ENCODE measurements around the gene KRT36.

Gene KRT36

GRCh38 chr17:41500131-41500911, 10.6 kb upstream of the KRT36 start:
- DNase-seq: no peak

GRCh38 chr17:41499714-41500113, 10.0 kb upstream of the KRT36 start:
- DNase-seq: no peak

- no peak for DNase-seq
These were observed 8.6 kb upstream of the KRT36 start for GRCh38 chr17:41498276-41498675.

- no peak for DNase-seq
These were observed 7.2 kb upstream of the KRT36 start for GRCh38 chr17:41496803-41497484.

GRCh38 chr17:41494524-41494923, 4.8 kb upstream of the KRT36 start:
- DNase-seq: no peak

- peak; percentile 47 for DNase-seq
These were observed 3.1 kb upstream of the KRT36 start for GRCh38 chr17:41492771-41493170.

GRCh38 chr17:41492351-41492750, 2.6 kb upstream of the KRT36 start:
- no peak for DNase-seq

- no peak for DNase-seq
These were observed 1.8 kb upstream of the KRT36 start for GRCh38 chr17:41491476-41491875.

- no peak for DNase-seq
These were observed 585 bp upstream of the KRT36 start for GRCh38 chr17:41490000-41490990.

- peak; percentile 28 for DNase-seq
These were observed 2.7 kb downstream of the KRT36 start for GRCh38 chr17:41486809-41487530.

- no peak for DNase-seq
These were observed 3.4 kb downstream of the KRT36 start for GRCh38 chr17:41486316-41486715.

- no peak for DNase-seq
These were observed 4.5 kb downstream of the KRT36 start for GRCh38 chr17:41484920-41485904.

GRCh38 chr17:41483991-41484826, 5.5 kb downstream of the KRT36 start:
- no peak for DNase-seq

- no peak for DNase-seq
These were observed 6.2 kb downstream of the KRT36 start for GRCh38 chr17:41483531-41483930.

GRCh38 chr17:41481036-41481435, 8.7 kb downstream of the KRT36 start, which contains the start of gene KRT35:
Gene KRT35 (minus strand): TSS chr17:41481151. CDS start chr17:41481097, 54 bp downstream.
- peak; percentile 3 for DNase-seq

- peak; percentile 8 for DNase-seq
These were observed 9.1 kb downstream of the KRT36 start for GRCh38 chr17:41480581-41480980.

- DNase-seq: no peak
These were observed 9.6 kb downstream of the KRT36 start for GRCh38 chr17:41480136-41480535.

GRCh38 chr17:41478237-41478636, 11.5 kb downstream of the KRT36 start:
- peak; percentile 17 for DNase-seq

- DNase-seq: peak; percentile 4
These were observed 12.6 kb downstream of the KRT36 start for GRCh38 chr17:41476866-41477815.
